GM20431 (cell line): ENCODE results near the gene PPIL3.

ENCODE experiments used
- in situ Hi-C: fragments of 300-500 bp; cut with MseI, MboI; formaldehyde crosslinking; loops from one replicate; pipeline ENCODE4 v1.15.0; 2020; ENCODE audit warnings: low sequenced_read_pairs; ENCODE audit not compliant: unreplicated experiment

Gene PPIL3

GRCh38 chr2:200862532-200863000 lies 26.3 kb downstream of the PPIL3 start:
- in situ Hi-C loops = no loop called here

- in situ Hi-C loops = no loop called here
These were observed 27.2 kb downstream of the PPIL3 start for GRCh38 chr2:200861617-200862155.

GRCh38 chr2:200860092-200860795 lies 28.6 kb downstream of the PPIL3 start:
- in situ Hi-C loops = no loop called here

GRCh38 chr2:200856806-200857205 lies 32.1 kb downstream of the PPIL3 start:
- in situ Hi-C loops = no loop called here

- in situ Hi-C loops = no loop called here
These were observed 36.3 kb downstream of the PPIL3 start for GRCh38 chr2:200852605-200853004.

- in situ Hi-C loops = no loop called here
These were observed 37.3 kb downstream of the PPIL3 start for GRCh38 chr2:200851398-200852248.

GRCh38 chr2:200850512-200851256 lies 38.2 kb downstream of the PPIL3 start:
- in situ Hi-C loops = no loop called here

GRCh38 chr2:200847939-200848338 lies 40.9 kb downstream of the PPIL3 start:
- in situ Hi-C loops = no loop called here

GRCh38 chr2:200847269-200847668 lies 41.6 kb downstream of the PPIL3 start:
- in situ Hi-C loops = no loop called here

GRCh38 chr2:200845669-200846325 lies 43.1 kb downstream of the PPIL3 start:
- in situ Hi-C loops = no loop called here

GRCh38 chr2:200845194-200845593 lies 43.7 kb downstream of the PPIL3 start:
- in situ Hi-C loops = no loop called here

- in situ Hi-C loops = no loop called here
These were observed 44.6 kb downstream of the PPIL3 start for GRCh38 chr2:200843993-200844948.

GRCh38 chr2:200839513-200839912 lies 49.4 kb downstream of the PPIL3 start:
- in situ Hi-C loops = no loop called here

- in situ Hi-C loops = no loop called here
These were observed 54.2 kb downstream of the PPIL3 start for GRCh38 chr2:200834701-200835100.

- in situ Hi-C loops = no loop called here
These were observed 59.6 kb downstream of the PPIL3 start for GRCh38 chr2:200829258-200829655.

- in situ Hi-C loops = no loop called here
These were observed 60.2 kb downstream of the PPIL3 start for GRCh38 chr2:200828572-200829257.

- in situ Hi-C loops = no loop called here
These were observed 60.8 kb downstream of the PPIL3 start for GRCh38 chr2:200828104-200828503.

GRCh38 chr2:200821686-200822245 lies 67.1 kb downstream of the PPIL3 start:
- in situ Hi-C loops = no loop called here
